HG03175 (cell line): ENCODE results near the gene ISYNA1.
A peak's percentile ranks its signal among the peaks of the same experiment; 100 is the strongest.

Experiments
- ATAC-seq: cut with Tn5 transposase; IDR thresholded peaks from one replicate; pipeline ENCODE4 v1.9.1; 2021; ENCODE audit warnings: mild to moderate bottlenecking, moderate library complexity; ENCODE audit not compliant: unreplicated experiment

Gene ISYNA1

DNA sequence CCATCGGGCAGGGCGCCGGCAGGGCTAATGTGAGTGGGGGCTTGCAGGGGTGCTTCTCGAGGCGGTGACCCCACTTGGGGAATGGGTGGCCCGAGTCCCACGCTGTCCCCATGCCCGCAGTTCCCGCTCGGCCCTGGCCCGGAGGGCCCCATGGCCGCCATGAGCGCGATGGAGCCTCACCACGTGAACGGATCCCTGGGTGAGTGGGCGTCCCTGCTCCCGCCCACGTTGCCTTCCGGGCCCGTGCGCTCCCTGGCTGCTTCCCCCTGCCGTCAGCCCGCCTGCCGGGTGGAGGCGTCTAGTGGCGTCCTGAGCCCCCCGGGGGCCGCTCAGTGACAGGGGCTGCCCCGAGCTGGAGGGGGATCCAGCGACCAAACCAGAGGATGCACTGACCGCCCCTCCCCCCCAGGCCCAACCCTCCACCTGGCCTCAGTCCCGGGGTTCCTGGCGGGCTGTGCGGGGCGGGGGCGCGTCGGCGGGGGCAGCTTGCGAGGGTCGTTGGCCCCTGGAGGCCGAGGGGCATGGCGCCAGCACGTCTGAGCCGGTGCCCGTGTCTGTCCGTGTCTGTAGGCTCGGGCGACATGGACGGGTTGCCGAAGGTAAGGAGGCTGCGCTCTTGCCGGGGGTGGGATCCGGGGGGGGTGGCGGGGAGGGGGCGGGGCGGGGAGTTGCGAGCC, 4.8 kb downstream of the ISYNA1 start:
- no peak for ATAC-seq

DNA sequence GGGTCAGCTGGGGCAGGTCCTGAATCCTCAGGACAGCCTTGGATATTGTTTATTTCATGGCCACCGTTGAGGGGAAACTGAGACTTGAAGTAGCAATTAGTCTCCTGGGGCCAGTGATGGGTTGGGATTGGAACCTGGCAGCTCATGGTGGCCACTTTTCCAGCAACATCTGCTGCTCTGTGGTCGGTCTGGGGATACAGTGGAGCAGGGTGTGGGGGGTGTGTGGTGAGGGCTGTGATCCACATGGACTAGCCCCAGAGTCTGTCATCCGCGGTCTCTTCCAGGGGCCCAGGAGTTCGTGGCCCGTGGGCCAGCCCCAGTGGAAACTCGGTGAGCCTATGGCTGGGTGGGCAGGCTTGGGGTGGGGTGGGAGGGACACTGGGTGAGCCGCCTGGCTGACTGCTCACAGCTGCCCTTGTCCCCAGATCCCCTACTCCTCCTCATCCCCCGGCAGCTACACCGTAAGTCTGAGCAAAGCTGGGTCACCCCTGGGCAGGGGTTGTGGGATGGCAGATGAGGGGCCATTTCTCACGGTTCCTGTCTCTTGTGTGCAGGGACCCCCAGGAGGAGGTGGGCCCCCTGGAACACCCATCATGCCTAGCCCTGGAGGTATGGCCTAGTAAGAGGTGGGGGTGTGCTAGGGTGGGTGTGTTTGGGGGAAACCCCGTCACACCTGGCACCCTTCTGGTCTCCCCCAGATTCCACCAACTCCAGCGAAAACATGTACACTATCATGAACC, 5.5 kb downstream of the ISYNA1 start:
- ATAC-seq: no peak

GRCh38 chr19:18431351-18432197, 6.4 kb downstream of the ISYNA1 start:
- ATAC-seq: no peak

DNA sequence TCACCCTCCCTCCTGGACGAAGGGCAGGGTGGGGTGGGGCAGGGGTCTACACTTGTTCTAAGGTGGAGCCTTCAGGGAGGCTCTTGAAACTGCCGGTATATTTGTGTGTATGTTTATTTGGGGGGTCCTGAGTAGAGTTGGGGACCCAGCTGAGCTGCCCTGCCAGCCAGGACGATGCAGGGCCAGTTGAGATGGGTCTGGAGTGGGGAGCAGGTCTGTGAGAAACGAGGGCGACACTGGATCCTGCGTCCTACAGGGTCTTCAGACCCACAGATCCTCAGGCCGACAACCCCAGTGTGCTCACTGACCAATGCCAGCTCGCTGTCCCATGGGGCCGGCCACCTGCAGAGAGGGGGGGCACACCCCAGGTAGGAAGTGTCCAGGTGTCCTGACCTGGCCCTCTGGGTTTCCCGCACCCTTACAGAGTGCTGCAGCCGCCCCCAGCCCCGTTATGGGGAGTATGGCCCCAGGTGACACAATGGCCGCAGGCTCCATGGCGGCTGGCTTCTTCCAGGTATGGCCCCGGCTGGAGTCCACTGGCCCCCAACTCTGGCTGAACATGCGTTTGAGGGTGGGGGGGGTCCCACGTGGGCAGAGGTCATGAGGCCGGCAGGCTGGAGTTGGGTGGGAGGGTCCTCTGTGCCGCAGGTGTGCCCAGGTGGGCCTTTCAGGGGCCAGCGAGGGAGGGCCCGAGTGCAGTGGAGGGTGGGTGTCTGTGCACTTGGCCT, 7.4 kb downstream of the ISYNA1 start:
- ATAC-seq: no peak

- no peak for ATAC-seq
Measured at GRCh38 chr19:18429717-18430416, 8.1 kb downstream of the ISYNA1 start.

DNA sequence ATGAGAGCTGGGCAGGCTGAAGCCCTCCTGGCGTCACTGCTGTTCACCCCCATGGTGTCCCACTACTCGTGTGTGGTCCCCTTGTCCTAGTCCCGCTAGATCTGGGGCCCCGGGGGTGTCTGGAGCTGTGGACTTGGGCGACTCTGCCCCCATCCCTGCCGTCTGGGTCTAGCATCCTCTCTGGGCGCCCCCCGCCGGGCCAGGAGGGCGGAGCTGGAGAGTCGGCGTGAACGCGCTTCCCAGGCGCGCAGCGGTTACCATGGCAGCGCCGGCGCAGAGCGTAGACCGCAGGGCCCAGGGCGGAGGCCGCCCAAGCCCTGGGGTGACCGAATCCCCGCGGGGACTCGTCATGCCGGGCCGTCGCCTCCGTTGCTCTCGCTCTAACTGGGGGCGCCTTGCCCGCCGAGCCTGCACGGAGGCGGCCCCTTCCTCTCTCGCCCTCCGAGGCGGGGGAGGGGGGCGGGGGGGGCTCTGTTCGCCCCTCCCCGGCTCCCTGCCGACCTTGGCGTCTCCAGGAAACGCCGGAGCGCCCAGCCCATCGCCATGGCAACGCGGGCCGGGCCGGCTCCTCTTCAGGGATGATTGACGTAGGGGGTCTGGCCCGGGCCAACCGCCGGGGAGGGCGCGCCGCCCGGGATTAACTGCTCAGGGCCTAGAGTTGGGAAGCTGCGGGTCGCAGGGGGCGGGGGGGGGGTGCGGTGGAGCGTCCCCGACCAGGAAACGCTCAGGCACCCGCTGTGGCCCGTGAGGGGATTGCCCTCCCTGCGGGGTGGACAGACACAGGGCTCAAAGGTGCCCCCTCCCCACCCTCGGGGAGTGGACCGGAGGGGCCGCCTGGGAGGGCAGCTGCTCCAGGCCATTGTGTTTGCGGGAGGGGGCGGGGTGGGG, 8.9 kb downstream of the ISYNA1 start:
- peak; percentile 66 for ATAC-seq

GRCh38 chr19:18428173-18428786, 9.7 kb downstream of the ISYNA1 start:
- ATAC-seq: no peak

GRCh38 chr19:18427743-18428113, 10.2 kb downstream of the ISYNA1 start:
- no peak for ATAC-seq

GRCh38 chr19:18427080-18427742, 10.7 kb downstream of the ISYNA1 start:
- no peak for ATAC-seq

- no peak for ATAC-seq
Measured at GRCh38 chr19:18426416-18426767, 11.5 kb downstream of the ISYNA1 start.

DNA sequence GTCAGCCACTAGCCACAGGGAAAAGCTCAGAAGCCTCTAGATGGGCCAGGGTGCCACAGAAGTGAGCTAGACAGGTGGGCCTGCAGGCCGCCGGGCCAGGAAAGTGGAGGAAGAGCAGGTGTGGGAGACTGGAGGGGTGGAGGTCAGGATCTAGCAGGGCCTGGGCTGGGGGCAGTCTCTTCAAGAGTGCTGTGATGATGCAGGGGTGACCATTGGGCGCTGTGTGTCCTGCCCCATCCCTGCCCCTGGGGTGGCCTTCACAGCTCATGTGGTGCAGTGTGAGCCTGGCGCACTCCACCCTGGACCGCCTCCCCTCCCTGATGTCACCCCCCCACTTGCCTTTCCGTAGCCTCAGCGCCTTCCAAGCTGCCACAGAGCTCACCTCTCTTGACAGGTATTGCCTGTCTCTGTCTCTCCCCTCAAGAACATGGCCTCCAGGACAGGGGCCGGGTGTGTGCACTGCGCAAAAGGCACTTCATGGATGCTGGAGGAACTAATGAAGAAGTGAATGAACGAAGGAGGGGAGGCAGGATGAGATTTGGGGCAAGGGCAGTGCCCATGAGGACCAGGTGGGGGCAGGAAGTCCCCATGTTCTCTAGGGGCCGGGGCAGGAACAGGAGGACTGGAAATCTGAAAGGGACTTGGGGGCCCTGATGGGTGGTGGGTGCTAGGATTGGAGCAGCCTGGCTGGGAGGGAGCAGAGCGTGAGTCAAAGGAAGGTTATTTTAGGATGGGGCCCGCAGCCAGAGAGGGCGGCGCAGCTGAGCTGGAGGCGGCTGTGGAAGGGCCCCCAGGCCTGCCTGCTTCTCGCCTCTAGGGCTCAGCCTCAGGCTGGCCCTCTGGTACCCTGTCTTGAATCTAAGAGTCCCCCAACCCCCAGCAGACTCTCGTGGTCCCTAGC, 12.2 kb downstream of the ISYNA1 start:
- no peak for ATAC-seq

- ATAC-seq: no peak
Measured at GRCh38 chr19:18424890-18425514, 12.9 kb downstream of the ISYNA1 start.

- no peak for ATAC-seq
Measured at GRCh38 chr19:18424122-18424889, 13.6 kb downstream of the ISYNA1 start.

GRCh38 chr19:18423258-18424020, 14.5 kb downstream of the ISYNA1 start:
- ATAC-seq: no peak

DNA sequence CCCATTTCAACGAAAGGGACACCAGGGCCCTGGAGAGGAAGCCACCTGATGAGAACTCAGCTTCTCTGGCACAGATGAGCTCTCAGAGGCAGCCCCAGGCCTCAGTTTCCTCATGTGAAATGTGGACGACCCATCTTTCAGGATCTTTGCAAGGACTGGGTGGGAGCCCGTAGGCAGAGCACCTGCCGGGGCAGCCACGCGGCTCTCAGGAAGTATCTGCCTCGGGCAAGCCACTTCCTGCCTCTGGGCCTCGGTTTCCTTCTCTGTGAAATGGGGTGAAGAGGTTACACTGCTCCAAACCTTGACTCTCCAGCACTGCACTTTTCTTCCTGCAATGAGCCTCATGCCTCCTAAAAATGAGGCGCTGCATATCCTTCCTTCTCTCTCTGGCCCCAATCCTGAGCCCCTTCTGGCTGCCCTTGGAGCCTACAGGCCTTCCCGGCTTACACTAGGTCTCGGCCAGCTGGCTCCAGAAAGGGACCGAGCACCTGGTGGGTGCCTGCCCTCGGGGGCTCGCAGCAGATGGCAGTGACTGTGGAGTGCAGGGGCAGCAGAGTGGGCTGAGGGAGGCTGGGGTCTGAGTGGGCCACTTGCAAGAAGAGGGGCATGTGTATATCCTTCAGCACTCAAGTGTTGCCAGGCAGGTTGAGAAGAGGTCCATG, 15.3 kb downstream of the ISYNA1 start:
- no peak for ATAC-seq
